HepG2 (cell line): ENCODE results near the gene PLA2G12A. TPM values are rescaled to one million over a fixed set of nuclear protein-coding genes. Genes with fewer than 3 reads are reported as not detected.

Source experiments
- BCL3 ChIP-seq: sonication (generic); formaldehyde crosslinking; IDR thresholded peaks from 2 replicates; pipeline ENCODE4 v1.5.1; 2020; ENCODE audit warnings: mild to moderate bottlenecking, missing genetic modification reagents, moderate library complexity
- ELF1 ChIP-seq: sonication (generic); formaldehyde crosslinking; IDR thresholded peaks from 2 replicates; pipeline ENCODE4 v1.4.0; 2020; ENCODE audit warnings: missing genetic modification reagents
- FOXM1 ChIP-seq: sonication (generic); formaldehyde crosslinking; IDR thresholded peaks from 2 replicates; pipeline ENCODE4 v1.5.0; 2020; ENCODE audit warnings: missing genetic modification reagents
- HMG20A ChIP-seq: IDR thresholded peaks from 2 replicates; pipeline ENCODE4 v1.6.1; 2016; ENCODE audit warnings: borderline replicate concordance
- IRF1 ChIP-seq: sonication (generic); formaldehyde crosslinking; IDR thresholded peaks from 2 replicates; pipeline ENCODE4 v1.4.0; 2020; ENCODE audit warnings: low read depth, mild to moderate bottlenecking, missing genetic modification reagents
- KAT8 ChIP-seq: IDR thresholded peaks from 2 replicates; pipeline ENCODE4 v1.6.1; 2016; ENCODE audit warnings: missing genetic modification reagents, missing compliant biosample characterization
- KLF13 ChIP-seq: sonication (generic); formaldehyde crosslinking; IDR thresholded peaks from 2 replicates; pipeline ENCODE4 v1.4.0; 2020; ENCODE audit warnings: mild to moderate bottlenecking, missing genetic modification reagents
- MYNN ChIP-seq: sonication (generic); formaldehyde crosslinking; IDR thresholded peaks from 2 replicates; pipeline ENCODE4 v1.4.0; 2020; ENCODE audit warnings: mild to moderate bottlenecking, low read depth, missing genetic modification reagents
- NKX3-1 ChIP-seq: sonication (generic); formaldehyde crosslinking; IDR thresholded peaks from 2 replicates; pipeline ENCODE4 v1.5.0; 2020; ENCODE audit warnings: missing genetic modification reagents
- PCBP1 ChIP-seq: fragments of 200-400 bp; formaldehyde crosslinking; IDR thresholded peaks from 2 replicates; pipeline ENCODE4 v1.6.1; 2017; ENCODE audit warnings: mild to moderate bottlenecking, low read depth, low read length, borderline replicate concordance
- PHF20 ChIP-seq: sonication (generic); formaldehyde crosslinking; IDR thresholded peaks from 2 replicates; pipeline ENCODE4 v1.5.0; 2020; ENCODE audit warnings: mild to moderate bottlenecking, missing genetic modification reagents
- POLR2G ChIP-seq: fragments of 200-400 bp; formaldehyde crosslinking; IDR thresholded peaks from 2 replicates; pipeline ENCODE4 v1.6.1; 2018; ENCODE audit warnings: mild to moderate bottlenecking, low read depth, low read length, moderate library complexity
- REPIN1 ChIP-seq: sonication (generic); formaldehyde crosslinking; IDR thresholded peaks from 2 replicates; pipeline ENCODE4 v1.8.0; 2022; ENCODE audit warnings: missing genetic modification reagents, low read depth, mild to moderate bottlenecking, borderline replicate concordance
- SALL2 ChIP-seq: sonication (generic); formaldehyde crosslinking; IDR thresholded peaks from 2 replicates; pipeline ENCODE4 v1.8.1; 2023; ENCODE audit warnings: mild to moderate bottlenecking, missing genetic modification reagents, inconsistent platforms
- SIN3A ChIP-seq: IDR thresholded peaks from 2 replicates; pipeline ENCODE4 v1.6.1; 2011; ENCODE audit warnings: low read depth, mild to moderate bottlenecking, control low read depth, low read length, borderline replicate concordance
- STAT5B ChIP-seq: sonication (generic); formaldehyde crosslinking; IDR thresholded peaks from 2 replicates; pipeline ENCODE4 v1.4.0; 2020; ENCODE audit warnings: missing genetic modification reagents
- TFDP1 ChIP-seq: IDR thresholded peaks from 2 replicates; pipeline ENCODE4 v1.6.1; 2016; ENCODE audit warnings: missing compliant biosample characterization, missing genetic modification reagents, borderline replicate concordance
- ZFP36L1 ChIP-seq: sonication (generic); formaldehyde crosslinking; IDR thresholded peaks from 2 replicates; pipeline ENCODE4 v1.8.0; 2022; ENCODE audit warnings: mild to moderate bottlenecking, missing genetic modification reagents, moderate library complexity
- ZMAT5 ChIP-seq: sonication (generic); formaldehyde crosslinking; IDR thresholded peaks from 2 replicates; pipeline ENCODE4 v1.5.0; 2020; ENCODE audit warnings: mild to moderate bottlenecking, low read depth, missing genetic modification reagents, borderline replicate concordance
- ZNF468 ChIP-seq: sonication (generic); formaldehyde crosslinking; IDR thresholded peaks from 2 replicates; pipeline ENCODE4 v1.8.0; 2022; ENCODE audit warnings: mild to moderate bottlenecking, moderate library complexity, missing genetic modification reagents
- ZNF501 ChIP-seq: sonication (generic); formaldehyde crosslinking; IDR thresholded peaks from 2 replicates; pipeline ENCODE4 v1.5.1; 2020; ENCODE audit warnings: mild to moderate bottlenecking, moderate library complexity, missing genetic modification reagents
- ZNF710 ChIP-seq: sonication (generic); formaldehyde crosslinking; IDR thresholded peaks from 2 replicates; pipeline ENCODE4 v1.5.0; 2020; ENCODE audit warnings: mild to moderate bottlenecking, missing genetic modification reagents, borderline replicate concordance
- ZSCAN22 ChIP-seq: sonication (generic); formaldehyde crosslinking; IDR thresholded peaks from 2 replicates; pipeline ENCODE4 v1.4.0; 2020; ENCODE audit warnings: mild to moderate bottlenecking, missing genetic modification reagents
- polyA plus RNA-seq, 8 experiments: library from polyadenylated mRNA; depleted of rRNA in 3 of 8; stranded (reverse) in 7 of 8; unstranded in 1 of 8; fragments of >200 nt; fragmentation: Illumina TruSeq in 4 of 8; extraction: Trizol in 4 of 8; gene quantifications; 2 replicates each; pipeline versions ENCODE4 v1.2.1 to v1.2.3, GENCODE V29; 2011 to 2016; ENCODE audit warnings: low read depth in 4 of 8, missing spikeins in 1 of 8, mixed read lengths in 1 of 8; ENCODE audit not compliant: insufficient read depth in 1 of 8
- total RNA-seq, 5 experiments: library from RNA; depleted of rRNA; stranded (reverse); fragments of >200 nt; fragmentation: Illumina TruSeq; extraction: Trizol; gene quantifications; 2 replicates each; pipeline ENCODE4 v1.2.3, GENCODE V29; 2016; ENCODE audit warnings: low read depth in 1 of 5

Gene PLA2G12A
- total and polyA plus RNA-seq, 2 of the 13 experiments (the other 11 are each of a cell fraction or from before 2014, with no cell fraction given): 61.2 to 64.0 TPM

GRCh38 chr4:109729718-109730618, at the start of gene PLA2G12A (continued):
- peak; percentile 17; the same call in 1 of the 2 replicates for TF ChIP-seq KLF13 (CRISPR knock-in tag)
- TF ChIP-seq NKX3-1 (CRISPR knock-in tag): no peak
- TF ChIP-seq HMG20A (CRISPR knock-in tag): no peak
- TF ChIP-seq ZNF710 (CRISPR knock-in tag): no peak
- no peak for TF ChIP-seq FOXM1 (CRISPR knock-in tag)
- no peak for TF ChIP-seq SIN3A
- TF ChIP-seq ZSCAN22 (CRISPR knock-in tag): no peak
- TF ChIP-seq SALL2: peak; percentile 86
- TF ChIP-seq PCBP1: 0 out of 2 replicates have a peak, but pooled peaks have one; percentile 31
- TF ChIP-seq STAT5B (CRISPR knock-in tag): no peak
- TF ChIP-seq BCL3: no peak; the same call in 1 of the 2 replicates
- no peak for TF ChIP-seq IRF1 (CRISPR knock-in tag)
- peak; percentile 50; the same call in 1 of the 2 replicates for TF ChIP-seq MYNN
- TF ChIP-seq ELF1: no peak
- peak; percentile 90 for TF ChIP-seq ZNF501 (CRISPR knock-in tag)
- TF ChIP-seq ZFP36L1 (CRISPR knock-in tag): 0 out of 2 replicates have a peak, but pooled peaks have one; percentile 70
- peak; percentile 54 for TF ChIP-seq PHF20 (CRISPR knock-in tag)
- 0 out of 2 replicates have a peak, but pooled peaks have one; percentile 67 for TF ChIP-seq ZNF468 (CRISPR knock-in tag)
- TF ChIP-seq POLR2G: peak; percentile 89
- 0 out of 2 replicates have a peak, but pooled peaks have one; percentile 59 for TF ChIP-seq REPIN1 (CRISPR knock-in tag)
- no peak for TF ChIP-seq TFDP1 (CRISPR knock-in tag)
- TF ChIP-seq ZMAT5 (CRISPR knock-in tag): no peak
- no peak for TF ChIP-seq KAT8 (CRISPR knock-in tag)
